Dedifferentiated amniotic fluid mesenchymal stem cell (primary cell): ENCODE data around the gene PAPOLA.

Experiments used
- DNase-seq: peaks from one replicate; pipeline ENCODE4 v3.0.0-alpha.2; 2016; ENCODE audit errors: extremely low spot score

The PAPOLA gene

DNA sequence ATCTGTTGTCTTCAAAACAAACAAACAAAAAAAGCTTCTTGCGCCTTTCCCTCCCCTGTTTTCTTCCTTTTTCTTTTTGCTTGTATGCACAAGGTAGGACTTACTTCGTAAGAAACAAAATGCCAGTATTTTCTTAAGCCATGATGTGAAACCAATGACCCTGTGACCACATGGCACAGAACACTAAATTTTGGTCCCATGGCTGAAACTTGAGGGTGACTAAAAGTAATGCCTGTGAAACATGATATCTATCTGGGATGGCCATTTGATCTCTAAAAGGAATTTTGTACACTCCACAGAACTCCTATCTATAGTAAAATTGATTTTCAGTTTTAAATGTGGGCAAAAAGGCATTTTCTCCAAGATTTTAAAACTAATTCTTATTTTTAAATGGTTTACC, 63.6 kb downstream of the PAPOLA start:
- no peak for DNase-seq

DNA sequence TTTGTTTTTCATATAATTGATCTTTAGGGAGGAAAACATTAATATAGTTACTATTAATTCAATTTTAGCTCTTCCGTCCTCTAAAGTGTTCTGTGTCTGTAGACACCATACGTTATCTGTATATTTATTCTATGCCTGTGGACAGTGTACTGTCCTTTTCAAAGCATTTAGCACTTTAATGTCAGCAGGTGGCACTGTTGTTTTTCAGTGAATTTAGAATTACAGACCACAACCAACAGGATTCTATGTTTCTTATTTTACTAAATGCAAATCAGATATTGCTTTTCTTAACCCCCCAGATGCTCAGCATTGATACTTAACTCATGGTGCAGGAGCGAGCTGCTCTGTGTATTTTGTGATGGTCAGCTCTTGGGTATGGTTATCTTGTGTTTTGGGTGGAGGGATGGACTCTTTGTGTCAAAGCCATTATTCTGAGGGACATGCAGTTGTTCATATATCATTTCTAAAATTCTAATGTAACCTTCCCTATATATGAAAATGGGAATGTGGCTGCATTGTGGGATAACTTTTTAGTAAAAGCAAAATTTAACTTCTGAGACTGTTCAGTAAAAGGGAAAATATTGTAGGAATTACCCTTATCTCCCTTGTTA, 65.2 kb downstream of the PAPOLA start:
- DNase-seq, result peak; percentile 20

DNA sequence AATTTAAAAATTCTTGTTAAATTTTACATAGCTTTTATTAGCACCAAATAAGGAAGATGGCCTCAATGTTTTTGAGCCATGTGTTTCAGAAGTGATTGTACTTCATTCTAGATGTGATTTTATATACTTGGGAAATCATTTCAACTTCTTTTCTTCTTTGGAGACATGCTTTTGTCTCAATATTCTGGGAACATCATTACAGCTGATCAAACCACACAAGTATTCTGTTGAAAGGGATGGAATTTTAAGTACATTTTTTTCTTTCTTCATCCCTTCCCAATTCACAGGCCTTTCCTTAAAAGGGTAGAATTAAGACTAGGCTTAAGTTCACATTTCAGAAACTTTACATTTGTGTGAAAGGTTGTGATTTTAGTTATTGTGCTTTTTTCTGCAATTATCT, 66.4 kb downstream of the PAPOLA start:
- no peak for DNase-seq

DNA sequence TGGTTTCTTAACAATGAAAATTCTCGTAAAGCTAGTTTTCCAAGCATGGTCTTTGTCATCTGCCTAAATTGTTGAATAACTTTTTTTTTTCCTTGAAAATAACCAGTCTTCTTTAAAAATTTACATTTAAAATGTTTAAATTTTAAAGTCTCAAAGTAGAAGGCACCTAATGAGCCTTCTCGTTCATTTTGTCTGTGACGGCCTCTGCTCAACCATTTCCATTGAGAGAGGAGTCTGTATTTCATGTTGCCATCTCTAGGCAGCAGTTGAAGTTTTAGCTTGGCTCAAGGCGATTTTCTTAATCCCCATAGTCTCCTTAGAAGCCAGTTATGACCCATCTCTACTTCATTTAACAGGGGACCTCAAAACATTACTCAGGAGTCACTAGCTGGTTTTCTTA, 69.1 kb downstream of the PAPOLA start:
- DNase-seq, result no peak

DNA sequence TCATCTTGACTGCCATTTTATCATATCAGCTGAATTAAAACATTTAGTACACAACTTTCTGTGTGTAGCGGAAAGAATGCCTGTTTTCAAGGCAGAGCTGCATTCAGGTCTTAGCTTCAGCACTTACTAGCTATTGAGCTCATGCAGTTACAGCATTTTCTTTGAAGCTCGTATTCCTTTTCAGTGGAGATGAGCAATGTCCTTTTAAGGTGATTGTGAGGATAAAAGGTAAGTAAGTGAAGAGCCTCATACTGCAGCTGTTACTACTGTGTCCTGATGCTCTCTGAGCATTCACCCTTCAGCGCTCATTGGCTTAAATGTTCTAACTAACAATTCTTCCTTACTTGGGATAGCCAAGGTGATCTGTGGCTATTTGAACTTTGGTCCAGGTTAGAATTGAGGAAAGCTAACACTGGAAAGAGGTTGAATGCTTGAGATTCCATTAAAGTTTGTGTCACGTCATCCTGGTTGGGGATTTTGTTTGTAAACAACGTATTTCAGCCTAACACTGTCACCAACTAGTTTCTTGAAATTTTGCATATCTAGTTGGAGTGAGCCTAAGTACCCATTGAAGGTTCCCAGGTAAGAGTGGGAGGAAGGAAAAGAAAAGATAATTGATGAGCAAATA, 71.4 kb downstream of the PAPOLA start:
- DNase-seq, result no peak

DNA sequence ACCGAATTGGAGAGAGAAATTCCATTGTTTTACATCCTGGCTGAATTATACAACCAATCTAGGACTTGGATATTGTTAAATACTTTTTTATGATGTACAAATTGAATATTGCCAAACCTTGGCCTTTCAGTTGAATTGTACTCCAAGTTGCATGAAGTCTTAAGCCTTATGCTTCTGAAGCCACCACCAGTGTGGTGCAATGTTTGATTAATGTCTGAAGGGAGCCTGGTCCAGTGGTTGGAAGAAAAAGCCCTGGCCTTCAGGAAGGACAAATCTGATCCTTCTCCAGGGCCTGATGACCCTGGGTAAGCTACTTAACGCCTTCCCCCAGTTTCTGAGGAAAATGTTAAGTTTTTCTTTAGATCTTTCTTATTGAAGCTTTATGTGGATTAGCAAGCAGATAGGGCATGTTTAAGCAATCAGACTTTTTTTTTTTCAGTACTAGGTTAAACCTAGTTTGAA, 72.0 kb downstream of the PAPOLA start:
- no peak for DNase-seq

DNA sequence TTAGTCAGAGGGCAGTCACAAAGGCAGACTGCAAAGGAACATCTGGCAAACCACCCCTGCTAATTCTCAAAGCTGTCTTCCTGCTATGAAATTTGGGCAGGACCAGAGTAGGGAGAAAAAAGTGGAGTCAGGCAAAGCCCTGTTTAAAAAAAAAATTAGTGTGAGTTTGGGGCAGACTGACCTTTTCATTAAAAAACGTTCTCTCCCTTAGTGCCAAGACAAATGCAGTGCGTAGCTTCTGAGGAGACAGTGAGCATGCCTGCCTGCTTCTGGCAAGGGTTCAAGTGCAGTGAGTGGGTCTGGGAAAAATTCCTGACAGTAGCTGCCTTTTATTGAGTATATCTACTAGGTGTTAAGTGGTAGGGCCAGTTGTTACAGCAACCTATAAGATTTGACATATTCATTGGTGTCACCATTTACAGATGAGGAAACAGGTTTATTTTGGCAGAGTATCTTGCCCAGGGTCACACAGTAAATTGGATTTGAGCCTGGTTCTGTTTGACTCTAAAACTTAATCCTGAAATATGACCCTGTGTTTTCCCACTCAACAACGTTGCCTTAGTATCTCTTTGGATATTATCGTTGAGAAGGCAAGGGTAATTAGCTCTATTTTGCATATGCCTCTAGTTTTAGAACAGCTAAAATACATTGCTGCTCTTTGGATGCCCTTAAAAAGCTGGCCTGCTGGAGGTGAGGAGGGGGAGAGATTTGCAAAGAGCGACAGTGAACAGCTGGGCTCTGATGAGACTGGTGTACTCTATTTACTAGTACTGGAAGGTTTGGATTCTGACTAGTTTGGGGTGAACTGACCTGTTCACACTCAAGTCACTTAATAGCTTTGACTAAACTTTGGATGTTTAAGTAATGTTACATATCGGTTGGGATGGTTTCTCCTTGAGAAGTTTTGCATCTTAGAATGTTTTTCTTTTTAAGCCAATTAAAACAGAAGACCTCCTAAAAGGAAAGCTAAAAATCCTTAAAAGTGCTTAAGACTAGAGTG, 72.8 kb downstream of the PAPOLA start:
- peak; percentile 21 for DNase-seq

DNA sequence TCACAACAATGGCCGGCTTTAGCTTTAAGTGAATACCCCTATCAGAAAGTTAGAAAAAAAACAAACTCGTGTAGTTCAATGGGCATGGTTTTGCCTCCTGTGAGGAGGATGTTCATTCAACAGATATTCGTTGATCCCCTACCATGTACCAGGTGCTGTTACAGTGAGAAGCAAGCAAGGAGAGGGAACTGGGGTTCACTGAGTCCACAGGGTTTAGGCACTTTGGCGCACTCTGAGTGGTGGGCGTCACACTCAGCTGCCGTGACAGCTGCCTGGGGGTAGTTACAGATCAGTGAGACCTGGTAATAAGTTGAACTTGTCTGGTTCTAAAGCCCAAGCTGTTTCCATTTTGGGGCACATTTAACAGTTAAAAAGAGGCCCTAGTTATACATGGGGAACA, 74.2 kb downstream of the PAPOLA start:
- DNase-seq, result no peak

DNA sequence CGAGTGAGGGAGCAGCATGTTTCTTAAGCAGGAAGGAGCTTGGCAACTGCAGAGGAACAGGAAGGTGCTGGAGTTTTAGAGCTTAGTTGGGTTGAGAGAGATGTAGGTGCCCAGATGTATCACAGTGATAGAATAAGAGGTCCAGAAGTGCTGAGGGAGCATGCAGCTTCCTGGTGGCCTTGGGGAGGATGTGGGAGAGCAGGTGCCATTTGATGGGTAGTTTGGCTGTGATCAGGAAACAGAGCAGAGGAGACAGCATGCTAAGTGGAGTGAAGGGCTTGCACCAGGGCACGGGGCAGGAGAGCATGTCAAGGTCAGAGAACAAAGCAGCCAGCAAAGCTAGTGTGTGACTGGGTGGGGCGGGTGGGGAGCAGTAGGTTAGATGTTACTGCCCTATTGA, 74.8 kb downstream of the PAPOLA start:
- DNase-seq, result no peak

DNA sequence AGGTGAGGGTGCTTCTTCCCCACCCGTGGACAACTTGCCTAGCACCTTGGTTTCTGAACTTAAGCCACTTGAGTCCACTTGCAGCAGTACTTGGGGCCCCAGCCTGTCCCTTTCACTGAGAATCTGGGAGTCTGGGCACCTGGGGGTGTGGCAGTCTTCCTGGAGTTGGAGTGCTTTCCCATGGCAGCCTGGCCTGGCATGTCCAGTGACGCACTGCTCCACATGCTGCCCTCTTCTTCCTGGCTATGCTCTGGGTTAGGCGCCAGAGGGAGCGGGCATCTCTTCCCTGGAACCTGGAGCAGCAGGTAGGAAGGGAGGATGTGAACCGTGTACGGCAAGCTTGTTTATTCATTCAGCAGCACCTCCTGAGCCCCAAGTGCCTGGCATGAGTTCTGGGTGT, 76.4 kb downstream of the PAPOLA start:
- DNase-seq, result no peak

DNA sequence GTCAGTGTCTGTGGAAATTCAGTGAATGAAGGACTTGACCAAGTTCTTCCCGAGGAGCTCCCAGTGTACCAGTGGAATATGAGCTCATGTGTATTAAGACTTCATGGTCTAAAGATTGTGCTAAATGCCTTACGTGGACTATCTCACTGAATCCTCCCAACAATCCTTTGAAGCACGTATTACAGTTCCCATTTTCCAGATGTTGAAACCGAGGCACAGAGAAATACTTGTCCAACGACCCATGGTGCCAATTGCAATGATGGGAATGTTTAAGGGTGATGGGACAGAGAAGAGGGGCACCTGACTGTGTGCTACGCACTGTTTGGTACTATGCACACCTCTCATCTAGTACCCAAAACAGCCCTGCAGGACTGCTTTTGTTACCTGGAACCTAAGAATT, 77.2 kb downstream of the PAPOLA start:
- DNase-seq, result no peak

DNA sequence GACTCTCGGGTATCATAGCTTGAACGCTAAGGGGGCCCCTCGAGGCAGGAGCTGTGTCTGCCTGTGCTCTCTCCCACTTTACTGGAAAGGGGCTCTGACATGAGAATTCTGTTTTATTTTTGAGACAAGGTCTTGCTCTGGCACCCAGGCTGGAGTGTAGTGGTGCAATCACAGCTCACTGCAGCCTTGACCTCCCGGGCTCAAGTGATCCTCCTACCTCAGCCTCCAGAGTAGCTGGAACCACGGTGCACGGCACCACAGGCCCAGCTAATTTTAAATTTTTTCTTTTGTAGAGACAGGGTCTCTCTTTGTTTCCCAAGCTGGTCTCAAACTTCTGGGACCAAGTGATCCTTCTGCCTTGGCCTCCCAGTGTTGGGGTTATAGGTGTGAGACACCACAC, 77.7 kb downstream of the PAPOLA start:
- DNase-seq, result no peak

DNA sequence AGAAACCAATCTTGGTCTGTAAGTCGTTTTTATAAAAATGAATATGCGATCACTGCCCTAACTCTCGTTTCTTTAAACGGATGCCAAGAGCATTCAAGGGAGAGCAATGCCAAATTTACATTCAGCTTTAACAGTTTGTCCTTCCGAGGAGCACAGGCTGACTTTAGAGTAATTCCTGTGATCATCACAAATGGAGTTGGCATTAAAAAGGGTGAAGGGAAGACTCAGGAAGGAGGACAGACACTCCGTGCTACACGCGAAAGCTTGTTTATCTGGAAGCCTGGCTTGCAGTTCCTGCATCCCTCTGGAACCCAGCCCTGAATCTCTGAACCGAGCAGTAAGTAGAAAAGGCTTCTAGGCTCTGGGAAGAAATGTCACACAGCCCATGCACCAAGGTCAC, 78.4 kb downstream of the PAPOLA start:
- no peak for DNase-seq

DNA sequence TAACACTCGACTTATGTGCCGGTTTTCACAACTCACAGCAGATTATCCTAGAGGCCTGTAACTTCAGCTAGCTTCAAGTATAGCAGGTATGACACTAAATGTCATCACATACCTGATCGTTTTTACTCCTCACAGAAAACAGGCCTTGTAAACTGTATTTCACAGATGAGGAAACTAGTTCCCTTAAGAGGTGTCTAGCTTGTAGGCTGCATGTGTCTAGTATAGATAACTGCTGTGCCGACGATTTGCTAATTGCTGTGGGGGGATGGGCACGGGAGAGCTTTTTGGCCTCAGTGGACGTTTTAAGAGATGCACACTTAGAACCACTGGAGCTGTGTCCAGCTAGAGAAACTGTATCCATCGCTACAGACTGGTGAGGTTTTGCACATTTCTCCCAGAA, 78.8 kb downstream of the PAPOLA start:
- DNase-seq, result no peak

DNA sequence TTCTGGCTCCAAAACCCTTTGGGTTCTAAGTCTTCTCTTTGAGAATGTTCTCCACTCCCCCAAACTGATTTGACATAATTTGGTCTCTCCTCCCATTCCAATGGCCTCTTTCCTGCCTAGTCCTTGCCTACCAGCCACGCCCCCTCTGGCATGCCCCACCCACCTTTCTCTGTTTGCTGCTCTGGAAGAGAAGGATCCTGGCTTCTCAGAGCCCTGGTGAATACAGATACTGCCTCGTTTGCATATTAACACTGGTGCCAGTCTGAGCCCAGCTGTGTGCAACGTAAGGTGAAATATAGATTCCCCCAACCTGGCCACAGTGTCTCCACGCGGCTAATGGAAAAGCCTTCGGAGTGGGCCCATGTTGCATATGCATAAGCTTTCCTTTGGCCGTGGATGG, 79.7 kb downstream of the PAPOLA start:
- no peak for DNase-seq

DNA sequence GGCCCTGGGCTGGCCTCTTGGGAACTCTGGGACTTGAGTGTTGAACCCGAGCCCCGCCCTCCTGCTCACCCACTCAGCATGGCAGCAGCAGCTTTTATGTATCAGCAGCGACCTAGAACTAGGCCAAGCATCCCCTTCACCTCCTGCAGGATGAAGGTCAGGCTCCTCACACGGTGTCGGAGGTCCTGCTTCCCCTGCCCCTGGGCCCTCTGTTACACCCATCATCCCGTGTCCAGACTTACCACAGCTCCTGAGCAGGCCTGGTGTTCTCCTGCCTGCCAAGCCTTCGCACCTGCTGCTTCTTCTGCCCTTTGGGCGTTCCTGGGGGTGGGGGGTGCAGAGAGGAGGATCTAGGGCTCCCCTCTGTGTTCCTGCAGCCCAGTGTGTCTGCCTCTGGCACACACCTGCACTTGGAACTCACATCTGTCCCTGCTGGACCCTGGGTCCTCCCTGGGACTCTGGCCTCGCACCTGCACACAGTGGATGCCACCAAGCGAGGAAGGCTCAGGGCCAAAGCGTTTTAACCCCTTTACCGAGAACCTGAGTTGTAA, 80.3 kb downstream of the PAPOLA start:
- no peak for DNase-seq

DNA sequence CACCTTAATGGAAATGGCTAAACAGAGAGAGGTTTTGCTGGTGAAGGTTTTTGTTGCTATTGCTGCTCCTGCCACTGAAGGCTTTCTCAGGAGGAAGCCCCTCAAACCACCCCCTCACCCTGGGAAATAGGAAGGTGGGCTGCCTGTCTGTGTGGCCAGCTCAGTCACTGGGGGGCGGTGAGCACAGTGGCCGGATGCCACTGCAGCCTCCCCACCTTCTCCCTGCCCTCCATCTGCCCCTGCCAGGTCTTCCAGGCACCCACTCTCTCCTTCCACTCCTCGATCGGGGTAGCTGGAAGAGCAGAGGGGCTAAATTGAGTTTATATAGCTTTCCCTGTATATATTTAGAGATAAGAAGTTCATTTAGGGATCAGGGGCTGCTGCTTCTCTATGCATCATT, 80.8 kb downstream of the PAPOLA start:
- no peak for DNase-seq

DNA sequence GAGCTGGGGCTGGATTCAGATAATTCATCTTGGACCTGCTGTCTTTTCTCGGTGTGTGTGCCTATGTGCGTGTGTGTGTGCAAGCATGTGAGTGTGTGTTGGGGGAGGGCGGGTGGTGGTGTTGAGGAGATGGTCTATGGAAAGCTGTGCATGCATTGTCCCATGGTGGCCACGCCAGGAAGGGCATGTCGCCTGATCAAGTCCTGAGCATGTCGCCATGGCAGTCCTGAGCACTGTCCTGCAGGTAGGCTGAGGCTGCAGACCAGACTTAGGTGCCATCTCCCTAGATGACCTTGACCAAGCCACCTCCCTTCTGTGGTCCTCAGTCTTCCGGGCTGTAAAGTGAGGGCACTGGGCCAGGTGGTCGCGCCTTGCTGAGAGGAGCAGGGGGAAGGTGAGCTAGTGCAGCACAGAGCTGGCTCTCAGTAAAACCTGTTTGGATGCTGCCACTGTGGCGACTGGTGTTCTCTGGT, 81.4 kb downstream of the PAPOLA start:
- no peak for DNase-seq

DNA sequence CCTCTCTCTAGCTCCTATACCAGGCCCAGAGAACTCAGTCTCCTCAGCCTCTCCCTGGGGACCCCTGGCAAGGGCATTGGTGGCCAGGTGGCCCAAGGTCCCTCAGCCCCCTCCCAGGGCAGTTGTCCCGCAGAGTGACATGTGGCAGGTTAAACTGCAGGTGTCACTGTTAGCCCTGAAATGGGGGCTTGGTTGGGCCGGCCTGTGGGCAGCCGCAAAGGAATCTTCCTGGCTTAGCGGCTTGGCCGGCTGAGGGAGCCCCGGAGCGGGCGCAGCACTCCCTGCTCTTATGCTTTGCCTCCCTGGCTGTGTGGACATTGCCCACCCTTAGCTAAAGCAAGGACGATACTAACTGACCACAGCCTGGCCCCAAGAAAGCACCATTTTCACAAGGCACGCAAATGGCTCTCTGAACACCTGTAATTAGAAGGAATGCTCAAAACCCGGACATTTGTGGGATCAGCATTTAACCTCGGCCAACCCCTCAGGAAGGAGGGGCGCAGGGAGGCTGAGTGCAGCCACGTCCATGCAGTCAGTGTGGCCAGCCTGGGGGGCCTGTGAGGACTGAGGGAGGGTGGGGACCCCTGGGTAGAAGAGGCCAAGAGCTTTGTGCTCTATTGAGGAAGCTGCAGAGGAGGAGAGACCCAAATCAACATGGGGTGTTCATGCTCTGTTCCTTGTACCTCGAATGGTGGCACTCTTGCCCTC, 82.2 kb downstream of the PAPOLA start:
- no peak for DNase-seq

DNA sequence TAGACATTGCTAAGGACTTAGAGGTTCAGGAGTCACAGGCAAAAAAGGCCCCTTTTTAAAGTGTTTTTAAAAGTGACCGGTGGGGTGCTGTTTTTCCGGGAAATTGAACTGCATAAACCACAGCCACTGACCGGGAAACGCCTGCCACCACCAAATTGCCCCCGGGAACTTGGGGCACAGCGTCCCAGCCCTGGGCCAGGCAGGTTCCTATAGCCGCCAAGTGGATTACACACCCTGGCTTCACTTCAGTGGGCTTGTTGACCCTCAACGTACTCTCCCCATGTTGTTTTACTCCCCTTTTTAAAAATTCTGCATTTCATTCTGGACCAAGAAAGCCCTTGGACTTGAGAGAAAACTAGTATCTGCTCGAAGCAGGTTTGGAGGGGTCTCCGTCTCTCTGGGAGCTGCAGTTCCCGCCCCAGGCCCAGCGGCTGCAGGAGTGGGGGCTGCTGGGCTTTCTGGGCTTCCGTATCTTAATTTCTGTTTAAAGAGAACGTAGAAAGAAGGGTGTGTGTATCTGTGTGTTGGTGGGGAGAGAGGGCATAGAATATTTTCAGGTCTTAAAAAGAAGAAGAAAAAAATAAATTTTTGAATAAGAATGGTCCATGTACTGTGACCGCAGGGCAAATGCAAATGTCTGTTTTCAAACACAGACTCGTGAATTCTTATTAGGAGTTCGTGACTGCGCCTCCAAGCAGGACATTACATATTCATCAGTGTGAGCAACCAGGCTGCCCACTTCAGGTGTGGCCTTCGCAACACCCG, 82.9 kb downstream of the PAPOLA start:
- no peak for DNase-seq

DNA sequence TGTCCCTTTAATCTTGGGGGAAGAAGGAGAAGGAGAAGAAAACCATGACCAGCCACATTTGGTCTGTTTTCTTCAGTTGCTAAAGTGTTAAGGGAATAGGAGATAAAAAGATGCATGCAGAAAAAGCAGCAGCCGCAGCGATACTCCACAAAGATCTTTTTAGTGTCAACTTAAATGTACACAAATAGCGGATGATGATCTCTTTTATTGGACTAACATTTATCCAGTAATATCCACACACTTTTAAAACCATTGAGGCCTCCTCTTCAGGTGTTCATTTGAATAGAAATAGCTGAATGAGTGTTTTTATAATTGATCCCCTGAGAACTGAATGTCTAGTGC, 83.5 kb downstream of the PAPOLA start:
- no peak for DNase-seq
